ENCODE results near the gene RFTN1.

The RFTN1 gene

DNA sequence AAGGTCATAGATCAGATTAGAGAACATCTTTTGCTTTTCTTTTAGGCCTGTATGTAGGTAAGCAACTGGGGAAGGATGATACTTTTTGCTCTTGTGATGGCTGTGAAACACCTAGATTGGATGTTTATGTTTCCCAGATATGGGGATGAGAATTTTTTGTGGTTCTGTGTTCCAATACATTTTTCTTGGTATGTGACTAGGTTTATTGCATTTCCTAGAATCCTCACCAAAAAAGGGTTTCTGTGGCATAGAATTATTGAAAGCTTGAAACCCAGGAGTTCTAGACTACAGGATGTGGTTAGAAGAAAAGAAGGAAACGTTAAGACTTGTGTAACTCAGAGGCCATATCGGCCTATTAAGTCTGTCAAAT, 222.7 kb downstream of the RFTN1 start:
- no peak for DNase-seq (ENCODE audit: low read depth, low spot score)
- ChIA-PET CTCF (interaction anchor here (0.6 to 9.8 kb wide), 52 partner anchors 10 to 756 kb away, joined by 3 to 180 read pairs (median 6); partner anchors contain the start of genes DPH3 and OXNAD1), POLR2A (interaction anchor here (0.9 to 1.0 kb wide), 2 partner anchors 26 to 226 kb away, joined by 3 read pairs; partner anchors contain the start of genes DPH3 and OXNAD1)
- TF ChIP-seq, protein P1, sequence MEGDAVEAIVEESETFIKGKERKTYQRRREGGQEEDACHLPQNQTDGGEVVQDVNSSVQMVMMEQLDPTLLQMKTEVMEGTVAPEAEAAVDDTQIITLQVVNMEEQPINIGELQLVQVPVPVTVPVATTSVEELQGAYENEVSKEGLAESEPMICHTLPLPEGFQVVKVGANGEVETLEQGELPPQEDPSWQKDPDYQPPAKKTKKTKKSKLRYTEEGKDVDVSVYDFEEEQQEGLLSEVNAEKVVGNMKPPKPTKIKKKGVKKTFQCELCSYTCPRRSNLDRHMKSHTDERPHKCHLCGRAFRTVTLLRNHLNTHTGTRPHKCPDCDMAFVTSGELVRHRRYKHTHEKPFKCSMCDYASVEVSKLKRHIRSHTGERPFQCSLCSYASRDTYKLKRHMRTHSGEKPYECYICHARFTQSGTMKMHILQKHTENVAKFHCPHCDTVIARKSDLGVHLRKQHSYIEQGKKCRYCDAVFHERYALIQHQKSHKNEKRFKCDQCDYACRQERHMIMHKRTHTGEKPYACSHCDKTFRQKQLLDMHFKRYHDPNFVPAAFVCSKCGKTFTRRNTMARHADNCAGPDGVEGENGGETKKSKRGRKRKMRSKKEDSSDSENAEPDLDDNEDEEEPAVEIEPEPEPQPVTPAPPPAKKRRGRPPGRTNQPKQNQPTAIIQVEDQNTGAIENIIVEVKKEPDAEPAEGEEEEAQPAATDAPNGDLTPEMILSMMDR (IDR thresholded peaks at IDR 0.05; ENCODE audit: insufficient read depth, low read length, missing control alignments) = no peak
- no peak overlapping the region for H3K4me3 ChIP-seq (ENCODE audit: low read depth, low read length)

DNA sequence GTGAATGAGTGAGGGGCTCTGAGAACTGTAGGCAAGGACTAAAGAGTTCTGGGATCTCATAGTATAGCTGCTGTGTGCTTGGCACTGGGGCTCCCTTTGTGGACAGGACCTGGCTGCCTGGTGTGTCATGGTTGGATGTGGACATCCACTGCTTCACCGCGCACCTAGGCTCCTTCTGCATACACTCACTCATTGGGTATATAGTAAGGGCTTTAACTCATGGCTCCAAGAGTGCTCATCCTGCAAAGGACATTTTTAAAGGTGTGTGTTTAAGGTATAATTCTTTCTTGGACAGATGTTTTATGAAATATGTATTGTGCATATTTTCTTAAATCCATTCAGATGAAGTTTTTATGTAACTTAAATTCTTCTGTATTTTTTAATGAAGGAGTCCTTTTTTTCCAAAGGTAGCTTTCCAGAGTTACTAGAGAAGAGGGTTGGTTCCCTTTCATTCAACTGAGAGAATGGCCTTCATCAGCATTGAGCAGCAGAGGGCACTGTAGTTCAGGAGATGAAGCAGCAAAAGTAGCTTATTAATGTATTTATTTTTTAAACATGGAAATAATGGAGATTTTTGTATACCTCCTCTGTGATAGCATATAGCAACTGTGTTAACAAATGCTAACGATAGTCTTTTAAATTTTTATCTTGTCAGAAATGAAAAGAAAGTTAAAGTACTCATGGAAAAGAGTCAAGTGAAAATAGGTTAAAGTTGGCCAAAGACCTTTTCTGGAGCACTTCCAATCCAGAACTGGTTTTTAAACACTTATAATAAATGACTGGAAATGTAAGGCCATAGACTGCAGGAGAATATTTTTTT, 223.3 kb downstream of the RFTN1 start:
- no peak for DNase-seq (ENCODE audit: low read depth, low spot score)
- ChIA-PET CTCF (interaction anchor here (0.6 to 9.8 kb wide), 54 partner anchors 9 to 757 kb away, joined by 3 to 180 read pairs (median 6); partner anchors contain the start of genes DPH3 and OXNAD1), POLR2A (interaction anchor here (0.9 to 1.0 kb wide), 2 partner anchors 25 to 226 kb away, joined by 3 read pairs; partner anchors contain the start of genes DPH3 and OXNAD1)
- H3K4me3 ChIP-seq (ENCODE audit: low read depth, low read length) = no peak overlapping the region
- TF ChIP-seq, protein P1 (IDR thresholded peaks at IDR 0.05; ENCODE audit: insufficient read depth, low read length, missing control alignments) = peak; percentile 62

DNA sequence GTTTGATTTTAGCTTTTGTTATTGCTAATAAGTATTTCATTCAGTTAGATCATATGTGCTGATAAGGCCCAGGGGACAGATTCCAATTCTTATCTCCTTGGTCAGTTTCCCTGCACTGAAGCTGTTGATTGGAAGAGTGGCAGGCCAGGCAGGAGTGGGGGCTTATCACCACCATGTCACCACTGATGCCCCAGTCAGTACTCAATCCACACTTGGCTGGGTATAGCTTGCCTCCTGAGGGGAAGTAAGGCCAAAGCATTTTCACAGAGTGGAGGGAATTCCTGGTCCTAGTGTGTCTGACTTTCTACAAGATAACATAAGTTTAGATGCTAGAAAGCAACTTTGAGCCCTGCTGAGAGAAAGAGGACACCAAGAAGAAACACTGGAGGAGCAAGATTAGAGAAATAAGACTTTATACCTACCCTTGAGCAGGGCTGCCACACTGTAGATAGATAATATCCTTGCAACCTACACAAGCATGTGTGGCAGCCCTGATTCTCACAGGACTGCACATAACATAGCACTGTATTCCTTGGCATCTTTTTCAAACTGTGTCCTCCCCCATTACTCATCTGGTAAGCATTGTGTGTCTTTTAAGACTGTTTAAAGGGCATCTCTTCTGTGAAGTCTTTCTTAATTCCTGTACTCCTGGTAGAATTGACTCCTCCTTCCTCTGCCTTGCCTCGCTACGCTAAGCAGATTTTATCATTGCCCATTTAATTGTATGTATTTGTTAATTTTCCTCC, 224.2 kb downstream of the RFTN1 start:
- CTCF ChIA-PET = interaction anchor here (0.8 to 9.8 kb wide), 28 partner anchors 8 to 298 kb away, joined by 3 to 180 read pairs (median 5); partner anchors contain the start of gene RFTN1
- DNase-seq (ENCODE audit: low read depth, low spot score) = no peak
- no peak overlapping the region for H3K4me3 ChIP-seq (ENCODE audit: low read depth, low read length)
- TF ChIP-seq, protein P1 (IDR thresholded peaks at IDR 0.05; ENCODE audit: insufficient read depth, low read length, missing control alignments) = no peak
- POLR2A ChIA-PET = no interaction called here

DNA sequence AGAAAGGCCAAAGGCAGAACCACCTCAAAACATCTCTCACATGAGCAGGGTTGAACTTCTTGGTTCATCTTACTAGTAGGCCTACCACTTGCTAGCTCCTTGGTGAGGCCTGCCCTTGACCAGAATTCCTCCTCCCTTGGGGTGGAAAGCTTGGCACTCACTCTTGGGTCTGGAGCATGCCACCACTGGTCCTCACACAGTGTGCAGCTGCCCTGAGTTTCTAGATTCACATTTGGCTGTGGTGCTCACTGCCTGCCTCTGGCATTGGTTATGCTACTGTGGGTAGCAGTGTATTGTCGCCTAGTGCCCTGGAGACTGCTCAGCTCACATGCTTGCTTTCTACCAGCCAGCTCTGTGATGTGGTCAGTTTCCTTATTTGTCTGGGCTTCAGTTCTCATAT, 224.8 kb downstream of the RFTN1 start:
- CTCF ChIA-PET = interaction anchor here (0.7 to 9.8 kb wide), 21 partner anchors 11 to 298 kb away, joined by 3 to 180 read pairs (median 4); partner anchors contain the start of gene RFTN1
- no peak for DNase-seq (ENCODE audit: low read depth, low spot score)
- POLR2A ChIA-PET = no interaction called here
- no peak overlapping the region for H3K4me3 ChIP-seq (ENCODE audit: low read depth, low read length)
- TF ChIP-seq, protein P1 (IDR thresholded peaks at IDR 0.05; ENCODE audit: insufficient read depth, low read length, missing control alignments) = no peak

DNA sequence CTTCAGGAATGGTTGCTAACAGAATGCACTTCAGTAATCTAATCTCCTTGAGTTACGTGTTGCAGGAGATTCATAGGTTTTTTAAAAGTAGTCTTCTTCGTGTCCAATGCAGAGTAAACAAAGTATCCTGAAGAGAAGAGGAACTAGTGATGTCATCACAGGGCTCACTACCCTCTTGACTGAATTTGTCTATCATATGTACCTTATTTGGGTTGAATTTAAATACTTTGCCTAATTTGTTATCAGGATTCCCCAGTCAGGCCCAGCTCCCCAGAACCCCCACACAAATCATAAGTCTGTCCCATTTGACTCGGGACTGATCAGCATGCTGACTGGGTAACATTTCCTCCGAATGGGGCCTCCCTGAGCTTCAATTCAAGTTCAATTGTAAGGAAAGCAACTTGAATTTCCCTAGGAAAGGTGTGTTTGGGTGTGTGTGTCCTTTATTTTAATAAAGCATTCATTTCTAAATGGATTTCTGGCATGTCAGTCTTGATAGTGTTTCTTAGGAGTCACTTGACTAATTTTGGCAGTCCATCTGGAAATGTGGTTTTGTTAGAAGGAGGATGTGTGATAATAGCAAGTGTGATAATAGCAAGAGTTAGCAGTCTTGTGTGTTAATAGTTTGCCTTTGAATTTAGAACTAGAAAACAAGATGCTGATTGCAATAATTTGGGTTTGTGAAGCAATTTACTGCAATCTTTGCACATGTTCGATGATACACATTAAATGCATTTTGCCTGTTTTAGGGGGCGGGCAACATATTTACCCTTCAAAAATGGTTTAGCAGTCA, 226.6 kb downstream of the RFTN1 start:
- ChIA-PET POLR2A (no interaction called here), CTCF (interaction anchor here (2.3 to 10.9 kb wide), 3 partner anchors 19 to 264 kb away, joined by 11 to 81 read pairs (median 25); partner anchors contain the start of genes DPH3 and OXNAD1)
- DNase-seq (ENCODE audit: low read depth, low spot score) = no peak
- H3K4me3 ChIP-seq (ENCODE audit: low read depth, low read length) = no peak overlapping the region
- TF ChIP-seq, protein P1 (IDR thresholded peaks at IDR 0.05; ENCODE audit: insufficient read depth, low read length, missing control alignments) = no peak

All from AG04449 (cell line).